C4-2B (cell line): Measurements from ENCODE around the gene KTN1.

Experiments
- ZFX ChIP-seq: fragments of 450-650 bp; IDR thresholded peaks from 2 replicates; pipeline ENCODE4 v1.6.1; 2017
- TF ChIP-seq, protein P1 (sequence below): fragments of 450-650 bp; conservative IDR thresholded peaks from 2 replicates; pipeline ENCODE4 v1.5.1; 2017; ENCODE audit warnings: mild to moderate bottlenecking

DNA sequence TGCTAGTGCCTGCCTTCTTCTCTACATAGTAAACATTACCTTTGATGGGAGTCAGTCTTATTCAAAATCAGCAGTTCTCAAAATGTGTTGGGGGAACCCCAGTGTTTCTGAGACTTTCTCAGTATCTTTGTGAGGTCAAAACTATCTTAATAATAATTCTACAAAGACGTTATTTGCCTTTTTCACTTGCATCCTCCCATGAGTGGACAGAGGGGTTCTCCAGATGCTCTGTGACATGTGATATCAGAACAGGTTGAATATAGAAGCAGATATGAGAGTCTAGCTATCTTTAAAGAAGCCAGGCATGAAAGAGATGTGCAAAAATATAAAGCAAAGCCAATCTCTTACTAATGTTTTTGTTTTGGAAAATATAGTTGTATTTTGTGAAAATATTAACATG is 144.7 kb downstream of the KTN1 start:
- TF ChIP-seq, protein P1, sequence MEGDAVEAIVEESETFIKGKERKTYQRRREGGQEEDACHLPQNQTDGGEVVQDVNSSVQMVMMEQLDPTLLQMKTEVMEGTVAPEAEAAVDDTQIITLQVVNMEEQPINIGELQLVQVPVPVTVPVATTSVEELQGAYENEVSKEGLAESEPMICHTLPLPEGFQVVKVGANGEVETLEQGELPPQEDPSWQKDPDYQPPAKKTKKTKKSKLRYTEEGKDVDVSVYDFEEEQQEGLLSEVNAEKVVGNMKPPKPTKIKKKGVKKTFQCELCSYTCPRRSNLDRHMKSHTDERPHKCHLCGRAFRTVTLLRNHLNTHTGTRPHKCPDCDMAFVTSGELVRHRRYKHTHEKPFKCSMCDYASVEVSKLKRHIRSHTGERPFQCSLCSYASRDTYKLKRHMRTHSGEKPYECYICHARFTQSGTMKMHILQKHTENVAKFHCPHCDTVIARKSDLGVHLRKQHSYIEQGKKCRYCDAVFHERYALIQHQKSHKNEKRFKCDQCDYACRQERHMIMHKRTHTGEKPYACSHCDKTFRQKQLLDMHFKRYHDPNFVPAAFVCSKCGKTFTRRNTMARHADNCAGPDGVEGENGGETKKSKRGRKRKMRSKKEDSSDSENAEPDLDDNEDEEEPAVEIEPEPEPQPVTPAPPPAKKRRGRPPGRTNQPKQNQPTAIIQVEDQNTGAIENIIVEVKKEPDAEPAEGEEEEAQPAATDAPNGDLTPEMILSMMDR: no peak
- TF ChIP-seq ZFX: no peak
